ENCODE results near the gene ELL3. TPM values are rescaled to one million over a fixed set of nuclear protein-coding genes. Genes with fewer than 3 reads are reported as not detected.

The ELL3 gene
- total and polyA plus RNA-seq, 2 of the 8 experiments (the other 6 are each of a cell fraction or from before 2014, with no cell fraction given) = 9.2 to 13.7 TPM

DNA sequence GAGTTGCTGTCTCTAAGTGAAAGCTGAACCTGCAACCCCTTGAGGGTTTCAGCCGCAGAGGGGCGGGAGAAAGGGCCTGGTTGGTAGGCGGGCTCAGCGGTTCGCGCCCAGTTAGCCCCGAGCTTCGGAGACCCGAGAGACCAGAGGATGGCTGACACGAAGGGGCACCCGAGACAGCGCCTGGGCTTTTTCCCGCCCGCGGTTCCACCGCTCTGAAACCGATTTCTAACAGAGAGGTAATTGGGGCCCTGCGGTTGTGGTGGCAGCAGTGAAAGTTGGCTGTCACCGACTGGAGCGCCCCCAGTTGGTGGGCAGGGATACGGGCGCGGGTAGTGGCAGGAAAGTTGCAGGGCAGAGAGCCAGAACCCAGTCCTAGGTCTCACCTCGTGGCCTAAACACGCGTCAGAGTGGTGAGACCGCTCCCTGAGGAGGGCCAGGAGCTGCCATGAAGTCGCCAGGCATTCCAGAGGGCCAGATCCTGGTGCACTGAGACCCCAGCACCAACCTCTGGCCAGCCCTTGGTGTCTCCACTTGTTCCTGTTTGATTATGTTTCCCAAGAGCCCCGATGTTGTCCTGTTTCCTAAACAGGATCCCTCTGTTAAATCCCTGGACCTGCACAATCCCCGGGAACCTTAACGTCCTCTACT lies 625 bp upstream of the ELL3 start (continued):
- TF ChIP-seq YY1 (IDR thresholded peaks at IDR 0.05; ENCODE audit: low read depth, low read length) = peak; percentile 31; the same call in 1 of the 2 replicates
- no peak for TF ChIP-seq TBP (IDR thresholded peaks at IDR 0.05; ENCODE audit: low read depth, low read length)
- TF ChIP-seq ASH2L (IDR thresholded peaks at IDR 0.05; ENCODE audit: low read length) = peak; percentile 13
- TF ChIP-seq, protein P1, sequence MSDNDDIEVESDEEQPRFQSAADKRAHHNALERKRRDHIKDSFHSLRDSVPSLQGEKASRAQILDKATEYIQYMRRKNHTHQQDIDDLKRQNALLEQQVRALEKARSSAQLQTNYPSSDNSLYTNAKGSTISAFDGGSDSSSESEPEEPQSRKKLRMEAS (IDR thresholded peaks at IDR 0.05) = peak; percentile 83
- TF ChIP-seq KDM4A (IDR thresholded peaks at IDR 0.05; ENCODE audit: low read depth, low read length, severe bottlenecking) = peak; percentile 48
- peak; percentile 88 for TF ChIP-seq SAP30 (IDR thresholded peaks at IDR 0.05; ENCODE audit: insufficient read depth, insufficient replicate concordance, low read length)
- no peak for TF ChIP-seq POLR2AphosphoS5 (IDR thresholded peaks at IDR 0.05; ENCODE audit: low read depth, low read length)
- TF ChIP-seq RNF2 (IDR thresholded peaks at IDR 0.05; ENCODE audit: borderline replicate concordance, low read depth, low read length, missing control alignments, poor library complexity, severe bottlenecking) = no peak
- TF ChIP-seq RXRA (IDR thresholded peaks at IDR 0.05; ENCODE audit: insufficient read depth, low read depth, low read length) = no peak
- TF ChIP-seq EGR1 (IDR thresholded peaks at IDR 0.05; ENCODE audit: borderline replicate concordance, low read depth, low read length) = no peak
- TF ChIP-seq TAF1 (IDR thresholded peaks at IDR 0.05; ENCODE audit: low read depth, low read length) = peak; percentile 39; the same call in 1 of the 2 replicates
- TF ChIP-seq, protein P2, sequence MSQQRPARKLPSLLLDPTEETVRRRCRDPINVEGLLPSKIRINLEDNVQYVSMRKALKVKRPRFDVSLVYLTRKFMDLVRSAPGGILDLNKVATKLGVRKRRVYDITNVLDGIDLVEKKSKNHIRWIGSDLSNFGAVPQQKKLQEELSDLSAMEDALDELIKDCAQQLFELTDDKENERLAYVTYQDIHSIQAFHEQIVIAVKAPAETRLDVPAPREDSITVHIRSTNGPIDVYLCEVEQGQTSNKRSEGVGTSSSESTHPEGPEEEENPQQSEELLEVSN (IDR thresholded peaks at IDR 0.05) = peak; percentile 80
